GM23338 (cell line): ENCODE results near the gene MGLL.

Experiments used
- CTCF ChIP-seq, 2 experiments: fragments of 200-600 bp in 1 of 2; sonication (generic) in 1 of 2; conservative IDR thresholded peaks; 2 replicates each; pipeline versions ENCODE4 v1.5.1 to v1.6.1; 2016 to 2017; ENCODE audit warnings: antibody characterized with exemption in 2 of 2, low read depth in 2 of 2, mild to moderate bottlenecking in 2 of 2, moderate library complexity in 1 of 2
- ETS1 ChIP-seq: IDR thresholded peaks from 2 replicates; pipeline ENCODE4 v1.6.1; 2016; ENCODE audit warnings: antibody characterized with exemption
- EZH2 ChIP-seq: fragments of 200-600 bp; sonication (generic); IDR thresholded peaks from one replicate; pipeline ENCODE4 v1.8.0; 2017; ENCODE audit warnings: antibody characterized with exemption, mild to moderate bottlenecking, low read depth; ENCODE audit not compliant: unreplicated experiment
- EZH2phosphoT487 ChIP-seq: fragments of 200-600 bp; sonication (generic); IDR thresholded peaks from one replicate; pipeline ENCODE4 v1.8.1; 2018; ENCODE audit warnings: antibody characterized with exemption; ENCODE audit not compliant: unreplicated experiment
- JUNB ChIP-seq: IDR thresholded peaks from one replicate; pipeline ENCODE4 v1.6.1; 2016; ENCODE audit warnings: antibody characterized with exemption; ENCODE audit not compliant: unreplicated experiment
- NANOG ChIP-seq: IDR thresholded peaks from 2 replicates; pipeline ENCODE4 v1.6.1; 2016; ENCODE audit warnings: antibody characterized with exemption, borderline replicate concordance
- POLR2AphosphoS5 ChIP-seq: IDR thresholded peaks from 2 replicates; pipeline ENCODE4 v1.6.1; 2016; ENCODE audit warnings: antibody characterized with exemption, low read depth
- REST ChIP-seq: IDR thresholded peaks from one replicate; pipeline ENCODE4 v1.6.1; 2018; ENCODE audit warnings: antibody characterized with exemption; ENCODE audit not compliant: unreplicated experiment
- STAT1 ChIP-seq: IDR thresholded peaks from one replicate; pipeline ENCODE4 v1.6.1; 2016; ENCODE audit warnings: antibody characterized with exemption; ENCODE audit not compliant: unreplicated experiment

GRCh38 chr3:127802606-127803005 lies 19.7 kb downstream of the MGLL start:
- no peak for TF ChIP-seq EZH2phosphoT487
- TF ChIP-seq CTCF (conservative IDR thresholded peaks at IDR 0.05; ENCODE audit: low read depth in 2 of 2): no peak
- no peak for TF ChIP-seq POLR2AphosphoS5
- no peak for TF ChIP-seq EZH2
- no peak for TF ChIP-seq NANOG
- TF ChIP-seq JUNB: no peak
- no peak for TF ChIP-seq REST
- TF ChIP-seq STAT1: no peak
- no peak for TF ChIP-seq ETS1
